ENCODE data around the gene SPNS1.
"Not testable (repeated sequence)": the region's sequence is repeated elsewhere in the genome, so short reads cannot be mapped to it uniquely, and the experiment has no call there.

The SPNS1 gene

GRCh38 chr16:29004496-29005139 lies 30.0 kb downstream of the SPNS1 start:
- H3K4ac ChIP-seq (ENCODE audit: low read depth, low read length); H2BK5ac ChIP-seq (ENCODE audit: low read length); H4K8ac ChIP-seq (ENCODE audit: low read depth, low read length); DNase-seq; H2BK15ac ChIP-seq (replicated peaks; ENCODE audit: low read depth); H3K4me2 ChIP-seq (ENCODE audit: low read length); H2BK120ac ChIP-seq (ENCODE audit: low read depth, low read length); H3K18ac ChIP-seq (ENCODE audit: low read length); H3K36me3 ChIP-seq (ENCODE audit: control insufficient read depth, insufficient read depth, low read length); H3K4me3 ChIP-seq (ENCODE audit: low read length); H4K5ac ChIP-seq (ENCODE audit: low read length); H3K9ac ChIP-seq (ENCODE audit: low read length); H3K56ac ChIP-seq (ENCODE audit: low read length); H3K79me1 ChIP-seq (ENCODE audit: low read length); H3K23ac ChIP-seq (ENCODE audit: low read length); H3K27ac ChIP-seq (ENCODE audit: low read depth, low read length); H3K27me3 ChIP-seq (ENCODE audit: insufficient read depth, low read length, poor library complexity); H2AK5ac ChIP-seq (ENCODE audit: low read length); H3K4me1 ChIP-seq (ENCODE audit: control insufficient read depth, low read depth, low read length); H3K79me2 ChIP-seq (ENCODE audit: control insufficient read depth, insufficient read depth, low read length): not testable (repeated sequence)
- no CpG with 5 or more reads among the region's 9 CpGs for WGBS (ENCODE audit: extremely low coverage, insufficient coverage, low lambda C conversion rate)

- Histone ChIP-seq H3K23ac (ENCODE audit: low read length) (no peak overlapping the region), H3K18ac (ENCODE audit: low read length) (no peak overlapping the region), H3K4me1 (ENCODE audit: control insufficient read depth, low read depth, low read length) (no peaks in the 10 kb centered on the region), H4K8ac (ENCODE audit: low read depth, low read length) (no peak overlapping the region), H4K5ac (ENCODE audit: low read length) (no peak overlapping the region), H3K27me3 (ENCODE audit: insufficient read depth, low read length, poor library complexity) (no peaks in the 10 kb centered on the region), H3K4me3 (ENCODE audit: low read length) (no peak overlapping the region), H3K27ac (ENCODE audit: low read depth, low read length) (no peak overlapping the region), H2AK5ac (ENCODE audit: low read length) (no peak overlapping the region), H2BK120ac (ENCODE audit: low read depth, low read length) (no peak overlapping the region), H3K79me2 (ENCODE audit: control insufficient read depth, insufficient read depth, low read length) (no peaks in the 10 kb centered on the region), H3K79me1 (ENCODE audit: low read length) (no peaks in the 10 kb centered on the region), H3K36me3 (ENCODE audit: control insufficient read depth, insufficient read depth, low read length) (no peaks in the 10 kb centered on the region), H3K9ac (ENCODE audit: low read length) (no peak overlapping the region), H3K56ac (ENCODE audit: low read length) (no peak overlapping the region), H2BK15ac (replicated peaks; ENCODE audit: low read depth) (no peak overlapping the region), H2BK5ac (ENCODE audit: low read length) (no peak overlapping the region), H3K4ac (ENCODE audit: low read depth, low read length) (no peak overlapping the region), H3K4me2 (ENCODE audit: low read length) (no peak overlapping the region)
- DNase-seq, result no peak
- WGBS (ENCODE audit: extremely low coverage, insufficient coverage, low lambda C conversion rate), result no CpG with 5 or more reads among the region's 10 CpGs
Measured at GRCh38 chr16:29007730-29008593, 33.4 kb downstream of the SPNS1 start.

DNA sequence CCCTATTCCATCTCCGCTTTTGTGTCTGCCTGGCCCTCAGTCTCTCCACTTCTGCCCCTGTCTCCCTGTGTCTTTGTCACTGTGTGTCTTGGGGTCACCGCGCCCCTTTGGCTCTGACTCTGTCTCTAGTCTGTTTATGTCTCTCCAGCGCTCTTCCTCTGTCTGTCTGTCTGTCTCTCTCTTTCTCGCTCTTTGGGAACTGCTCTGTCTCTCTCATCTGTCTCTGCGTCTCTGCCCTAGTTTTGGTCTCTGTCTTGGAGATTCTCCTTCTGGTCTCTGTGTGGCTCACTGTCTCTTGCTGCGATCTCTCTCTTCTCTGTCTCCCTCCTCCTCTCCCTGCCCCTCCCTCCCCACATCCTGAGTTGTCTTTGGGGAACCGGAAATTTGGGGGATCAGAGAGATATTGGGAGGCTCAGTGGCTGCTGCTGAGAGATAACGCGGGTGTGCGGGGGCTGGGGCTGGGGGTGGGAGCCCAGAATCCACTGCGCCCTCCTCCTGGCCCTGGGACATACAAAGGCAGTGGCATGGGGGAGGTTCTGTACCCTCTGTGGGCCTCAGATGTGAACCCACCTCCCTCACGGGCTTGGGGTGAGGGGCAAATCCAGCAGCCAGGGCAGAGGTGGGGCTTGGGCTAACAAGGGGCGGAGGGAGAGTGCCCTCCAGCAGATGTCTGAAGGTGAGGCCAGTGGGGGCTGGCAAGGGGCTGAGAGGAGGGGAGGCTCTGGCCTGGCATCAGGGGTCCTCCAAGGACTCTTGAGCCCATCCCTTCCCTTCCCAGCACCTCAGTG lies 34.7 kb downstream of the SPNS1 start:
- H3K4me3 ChIP-seq (ENCODE audit: low read length), result no peak overlapping the region
- no CpG with 5 or more reads among the region's 14 CpGs for WGBS (ENCODE audit: extremely low coverage, insufficient coverage, low lambda C conversion rate)
- no peak for DNase-seq

DNA sequence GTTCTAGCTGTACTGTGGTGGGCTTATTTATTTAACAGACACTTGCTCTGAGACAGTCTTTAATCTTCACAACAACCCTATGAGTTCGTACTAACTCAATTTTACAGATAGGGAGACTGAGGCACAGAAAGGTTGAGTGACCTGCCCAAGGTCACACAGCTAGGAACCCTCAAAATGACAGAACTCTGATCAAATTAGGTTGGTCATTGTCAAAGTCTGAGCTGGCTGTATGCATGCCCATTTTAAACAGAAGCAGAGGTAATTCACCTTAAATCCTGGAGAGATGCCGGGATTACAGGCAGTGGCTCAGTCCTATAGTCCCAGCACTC lies 35.2 kb downstream of the SPNS1 start:
- no peak overlapping the region for H3K56ac ChIP-seq (ENCODE audit: low read length)
- H2BK15ac ChIP-seq (replicated peaks; ENCODE audit: low read depth), result no peak overlapping the region
- no peak overlapping the region for H3K18ac ChIP-seq (ENCODE audit: low read length)
- WGBS (ENCODE audit: extremely low coverage, insufficient coverage, low lambda C conversion rate), result no CpG with 5 or more reads among the region's 2 CpGs
- H3K4me1 ChIP-seq (ENCODE audit: control insufficient read depth, low read depth, low read length), result no peaks in the 10 kb centered on the region
- H2BK5ac ChIP-seq (ENCODE audit: low read length), result no peak overlapping the region
- no peak for DNase-seq
- H3K23ac ChIP-seq (ENCODE audit: low read length), result no peak overlapping the region
- H3K27me3 ChIP-seq (ENCODE audit: insufficient read depth, low read length, poor library complexity), result no peaks in the 10 kb centered on the region
- no peaks in the 10 kb centered on the region for H3K79me2 ChIP-seq (ENCODE audit: control insufficient read depth, insufficient read depth, low read length)
- H3K9ac ChIP-seq (ENCODE audit: low read length), result no peak overlapping the region
- H3K27ac ChIP-seq (ENCODE audit: low read depth, low read length), result no peak overlapping the region
- no peak overlapping the region for H3K4me3 ChIP-seq (ENCODE audit: low read length)
- H4K8ac ChIP-seq (ENCODE audit: low read depth, low read length), result no peak overlapping the region
- H3K36me3 ChIP-seq (ENCODE audit: control insufficient read depth, insufficient read depth, low read length), result no peaks in the 10 kb centered on the region
- H2BK120ac ChIP-seq (ENCODE audit: low read depth, low read length), result no peak overlapping the region
- H3K4ac ChIP-seq (ENCODE audit: low read depth, low read length), result no peak overlapping the region
- no peak overlapping the region for H2AK5ac ChIP-seq (ENCODE audit: low read length)
- H3K79me1 ChIP-seq (ENCODE audit: low read length), result no peaks in the 10 kb centered on the region
- H3K4me2 ChIP-seq (ENCODE audit: low read length), result no peak overlapping the region
- no peak overlapping the region for H4K5ac ChIP-seq (ENCODE audit: low read length)

More for the DNA sequence above, 34.7 kb downstream of the SPNS1 start:
- Histone ChIP-seq H3K18ac (ENCODE audit: low read length) (no peak overlapping the region), H3K4me2 (ENCODE audit: low read length) (no peak overlapping the region), H3K36me3 (ENCODE audit: control insufficient read depth, insufficient read depth, low read length) (no peaks in the 10 kb centered on the region), H3K79me2 (ENCODE audit: control insufficient read depth, insufficient read depth, low read length) (no peaks in the 10 kb centered on the region), H4K8ac (ENCODE audit: low read depth, low read length) (no peak overlapping the region), H3K79me1 (ENCODE audit: low read length) (no peaks in the 10 kb centered on the region), H2BK5ac (ENCODE audit: low read length) (no peak overlapping the region), H2BK15ac (replicated peaks; ENCODE audit: low read depth) (no peak overlapping the region), H2AK5ac (ENCODE audit: low read length) (no peak overlapping the region), H4K5ac (ENCODE audit: low read length) (no peak overlapping the region), H3K27me3 (ENCODE audit: insufficient read depth, low read length, poor library complexity) (no peaks in the 10 kb centered on the region), H3K9ac (ENCODE audit: low read length) (no peak overlapping the region), H3K4me1 (ENCODE audit: control insufficient read depth, low read depth, low read length) (no peaks in the 10 kb centered on the region), H2BK120ac (ENCODE audit: low read depth, low read length) (no peak overlapping the region), H3K56ac (ENCODE audit: low read length) (no peak overlapping the region), H3K23ac (ENCODE audit: low read length) (no peak overlapping the region), H3K4ac (ENCODE audit: low read depth, low read length) (no peak overlapping the region), H3K27ac (ENCODE audit: low read depth, low read length) (no peak overlapping the region)

DNA sequence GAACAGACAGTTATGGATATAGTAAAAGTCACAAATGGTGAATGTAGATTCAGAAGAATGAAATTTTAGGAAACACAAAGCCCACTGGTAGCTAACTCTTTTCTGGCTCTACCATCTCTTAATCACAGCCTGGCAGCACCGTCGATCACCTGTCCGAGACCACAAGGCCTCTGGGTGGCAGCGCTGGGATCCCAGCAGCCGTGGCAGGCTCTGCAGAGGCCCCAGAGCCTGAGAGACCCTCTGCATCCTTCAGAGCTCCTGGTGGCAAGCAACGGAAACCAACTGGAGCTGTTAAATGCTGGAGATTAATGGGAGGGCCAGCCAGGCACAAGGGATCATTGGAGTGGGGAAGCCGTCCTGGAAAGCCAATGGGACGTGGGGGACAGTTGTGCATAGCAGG lies 36.5 kb downstream of the SPNS1 start:
- no peaks in the 10 kb centered on the region for H3K27me3 ChIP-seq (ENCODE audit: insufficient read depth, low read length, poor library complexity)
- H2BK5ac ChIP-seq (ENCODE audit: low read length), result no peak overlapping the region
- no peaks in the 10 kb centered on the region for H3K79me1 ChIP-seq (ENCODE audit: low read length)
- H3K23ac ChIP-seq (ENCODE audit: low read length), result no peak overlapping the region
- H4K5ac ChIP-seq (ENCODE audit: low read length), result no peak overlapping the region
- WGBS (ENCODE audit: extremely low coverage, insufficient coverage, low lambda C conversion rate), result no CpG with 5 or more reads among the region's 8 CpGs
- H3K56ac ChIP-seq (ENCODE audit: low read length), result no peak overlapping the region
- H3K4ac ChIP-seq (ENCODE audit: low read depth, low read length), result no peak overlapping the region
- H4K8ac ChIP-seq (ENCODE audit: low read depth, low read length), result no peak overlapping the region
- no peak overlapping the region for H2BK120ac ChIP-seq (ENCODE audit: low read depth, low read length)
- H3K27ac ChIP-seq (ENCODE audit: low read depth, low read length), result no peak overlapping the region
- DNase-seq, result peak; percentile 59
- no peak overlapping the region for H3K4me2 ChIP-seq (ENCODE audit: low read length)
- no peak overlapping the region for H2BK15ac ChIP-seq (replicated peaks; ENCODE audit: low read depth)
- H3K4me1 ChIP-seq (ENCODE audit: control insufficient read depth, low read depth, low read length), result no peaks in the 10 kb centered on the region
- no peak overlapping the region for H3K9ac ChIP-seq (ENCODE audit: low read length)
- no peaks in the 10 kb centered on the region for H3K36me3 ChIP-seq (ENCODE audit: control insufficient read depth, insufficient read depth, low read length)
- H3K79me2 ChIP-seq (ENCODE audit: control insufficient read depth, insufficient read depth, low read length), result no peaks in the 10 kb centered on the region
- no peak overlapping the region for H2AK5ac ChIP-seq (ENCODE audit: low read length)
- no peak overlapping the region for H3K4me3 ChIP-seq (ENCODE audit: low read length)
- no peak overlapping the region for H3K18ac ChIP-seq (ENCODE audit: low read length)
